ENCODE data around the gene MYH14. TPM values are rescaled to one million over a fixed set of nuclear protein-coding genes. Genes with fewer than 3 reads are reported as not detected.

MYH14 gene
- total and polyA plus RNA-seq, 10 of the 15 experiments (the other 5 are each of a cell fraction or from before 2014, with no cell fraction given): 0.06 to 0.69 (median 0.15) TPM; not detected in 4

- Histone ChIP-seq H2AFZ (ENCODE audit: control insufficient read depth, low read depth, low read length) (no peak overlapping the region), H3K4me2 (ENCODE audit: control insufficient read depth, insufficient read depth) (no peak overlapping the region), H3K27me3 (replicated peaks in 1 of 2; ENCODE audit: control insufficient read depth in 2 of 2, insufficient read depth in 2 of 2, low read length in 1 of 2) (no peaks in the 10 kb centered on the region; a peak in 3 of 4 replicates), H3K9ac (ENCODE audit: control insufficient read depth, insufficient read depth, low read length) (no peak overlapping the region), H3K4me1 (ENCODE audit: control insufficient read depth, insufficient read depth, low read length) (no peaks in the 10 kb centered on the region), H3K27ac (ENCODE audit: control insufficient read depth, insufficient read depth) (no peak overlapping the region), H3K9me3 (replicated peaks; ENCODE audit: control insufficient read depth, insufficient read depth, low read length) (peaks cover 1% of the 10 kb centered on the region; the same call in 1 of the 3 replicates), H4K20me1 (ENCODE audit: control insufficient read depth, insufficient read depth) (no peaks in the 10 kb centered on the region), H3K36me3 (ENCODE audit: control insufficient read depth in 2 of 2, insufficient read depth in 2 of 2, low read length in 1 of 2) (no peaks in the 10 kb centered on the region), H3K79me2 (ENCODE audit: control insufficient read depth, insufficient read depth, low read length) (no peaks in the 10 kb centered on the region), H3K4me3 (no peak overlapping the region)
- RAD21 ChIA-PET (ENCODE audit: unreplicated experiment): no interaction called here
- intact Hi-C loops (cut with micrococcal nuclease; ENCODE audit: unreplicated experiment): no loop called here
- ATAC-seq (no peak), FAIRE-seq (no peak), DNase-seq (ENCODE audit: low read depth, low spot score) (no peak)
- POLR2A ChIA-PET: no interaction called here
- no peak for TF ChIP-seq CHD4 (IDR thresholded peaks at IDR 0.05)
- TF ChIP-seq KLF5 (IDR thresholded peaks at IDR 0.05; ENCODE audit: partially characterized antibody): no peak
- no peak for TF ChIP-seq CREB1 (IDR thresholded peaks at IDR 0.05; ENCODE audit: low read depth)
- TF ChIP-seq HCFC1 (IDR thresholded peaks at IDR 0.05; ENCODE audit: low read length): no peak
- WGBS (ENCODE audit: insufficient coverage, insufficient replicate concordance, low lambda C conversion rate, missing lambda C conversion rate): 64% methylated on average over 10 of the region's 10 CpGs
- SMC1A ChIA-PET (ENCODE audit: uncharacterized antibody, unreplicated experiment): no interaction called here
- BruUV-seq (replicated peaks): no TSS peak
- in situ Hi-C loops (cut with MboI): no loop called here
- CTCF ChIA-PET: no interaction called here
Observed at GRCh38 chr19:50248413-50248812, 45.0 kb downstream of the MYH14 start.

- no TSS peak for BruUV-seq (replicated peaks)
- ATAC-seq: no peak
- in situ Hi-C loops (cut with MboI) (no loop called here), intact Hi-C loops (cut with micrococcal nuclease; ENCODE audit: unreplicated experiment) (no loop called here)
- ChIA-PET RAD21 (ENCODE audit: unreplicated experiment) (no interaction called here), CTCF (no interaction called here), POLR2A (no interaction called here), SMC1A (ENCODE audit: uncharacterized antibody, unreplicated experiment) (no interaction called here)
- Histone ChIP-seq H3K9me3 (replicated peaks; ENCODE audit: control insufficient read depth, insufficient read depth, low read length) (peaks cover 1% of the 10 kb centered on the region; the same call in 1 of the 3 replicates), H4K20me1 (ENCODE audit: control insufficient read depth, insufficient read depth) (no peaks in the 10 kb centered on the region), H3K9ac (ENCODE audit: control insufficient read depth, insufficient read depth, low read length) (no peak overlapping the region), H3K4me1 (ENCODE audit: control insufficient read depth, insufficient read depth, low read length) (no peaks in the 10 kb centered on the region), H3K36me3 (ENCODE audit: control insufficient read depth in 2 of 2, insufficient read depth in 2 of 2, low read length in 1 of 2) (no peaks in the 10 kb centered on the region), H3K4me2 (ENCODE audit: control insufficient read depth, insufficient read depth) (no peak overlapping the region), H2AFZ (ENCODE audit: control insufficient read depth, low read depth, low read length) (no peak overlapping the region), H3K79me2 (ENCODE audit: control insufficient read depth, insufficient read depth, low read length) (no peaks in the 10 kb centered on the region), H3K27me3 (replicated peaks in 1 of 2; ENCODE audit: control insufficient read depth in 2 of 2, insufficient read depth in 2 of 2, low read length in 1 of 2) (no peaks in the 10 kb centered on the region; a peak in 3 of 4 replicates), H3K27ac (ENCODE audit: control insufficient read depth, insufficient read depth) (no peak overlapping the region), H3K4me3 (no peak overlapping the region)
- 65% methylated on average over 17 of the region's 19 CpGs for WGBS (ENCODE audit: insufficient coverage, insufficient replicate concordance, low lambda C conversion rate, missing lambda C conversion rate)
- DNase-seq (ENCODE audit: low read depth, low spot score): no peak
- no peak for FAIRE-seq
- TF ChIP-seq ELK1 (IDR thresholded peaks at IDR 0.05; ENCODE audit: low read depth, low read length) (no peak), FOS (IDR thresholded peaks at IDR 0.05; ENCODE audit: borderline replicate concordance, extremely low read depth, insufficient read length) (no peak), HDGF (IDR thresholded peaks at IDR 0.05) (no peak), ZBTB40 (IDR thresholded peaks at IDR 0.05; ENCODE audit: borderline replicate concordance) (no peak), CREB1 (IDR thresholded peaks at IDR 0.05; ENCODE audit: low read depth) (no peak), SUPT20H (IDR thresholded peaks at IDR 0.05; ENCODE audit: borderline replicate concordance, control insufficient read depth, low read depth, low read length) (no peak), CEBPZ (IDR thresholded peaks at IDR 0.05; ENCODE audit: low read depth, low read length) (no peak)
Observed at GRCh38 chr19:50248826-50249225, 45.4 kb downstream of the MYH14 start.

Measured in GM12878 (cell line).